D341Med (cell line): ENCODE results near the gene KIF26B.

Experiments
- DNase-seq: peaks from one replicate; pipeline ENCODE4 v3.0.0; 2012; ENCODE audit warnings: low spot score

The KIF26B gene

DNA sequence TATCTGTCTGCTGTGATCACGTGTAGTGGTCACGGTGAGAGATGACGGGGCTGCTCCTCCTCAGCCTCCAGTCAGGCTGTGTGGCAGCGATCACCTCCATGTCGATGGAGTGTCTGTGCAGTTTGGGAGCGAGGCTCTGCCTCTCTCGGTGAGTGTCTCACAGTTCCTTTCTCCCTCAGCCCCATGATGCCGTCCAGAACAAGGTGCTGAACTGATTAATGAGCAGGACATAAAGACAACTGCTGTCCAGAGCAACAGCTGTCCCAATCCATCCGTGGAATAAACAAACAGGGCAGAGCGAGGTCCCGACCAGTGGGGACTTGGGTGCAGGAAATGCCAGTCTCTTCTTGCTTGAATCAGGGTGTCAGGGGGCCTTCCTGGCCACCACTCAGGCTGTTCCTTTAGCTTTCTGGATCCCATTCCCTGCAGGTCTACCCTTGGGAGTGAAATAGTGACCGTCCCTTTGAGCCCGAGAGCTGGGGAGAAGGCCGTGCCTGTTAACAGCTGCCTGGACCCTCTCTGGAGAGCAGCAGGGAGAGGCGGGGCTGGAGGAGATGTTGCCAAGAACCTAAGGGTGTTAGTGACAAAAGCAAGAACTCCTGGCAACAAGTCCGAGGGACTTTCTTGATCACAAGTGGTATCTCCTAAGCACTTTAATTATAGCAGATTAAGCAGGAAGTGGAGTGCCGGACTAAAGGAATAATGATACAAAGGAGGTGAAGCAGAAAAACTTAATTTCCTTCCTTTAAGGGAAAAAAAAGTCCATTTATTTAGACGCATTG lies 443.9 kb downstream of the KIF26B start:
- no peak for DNase-seq

DNA sequence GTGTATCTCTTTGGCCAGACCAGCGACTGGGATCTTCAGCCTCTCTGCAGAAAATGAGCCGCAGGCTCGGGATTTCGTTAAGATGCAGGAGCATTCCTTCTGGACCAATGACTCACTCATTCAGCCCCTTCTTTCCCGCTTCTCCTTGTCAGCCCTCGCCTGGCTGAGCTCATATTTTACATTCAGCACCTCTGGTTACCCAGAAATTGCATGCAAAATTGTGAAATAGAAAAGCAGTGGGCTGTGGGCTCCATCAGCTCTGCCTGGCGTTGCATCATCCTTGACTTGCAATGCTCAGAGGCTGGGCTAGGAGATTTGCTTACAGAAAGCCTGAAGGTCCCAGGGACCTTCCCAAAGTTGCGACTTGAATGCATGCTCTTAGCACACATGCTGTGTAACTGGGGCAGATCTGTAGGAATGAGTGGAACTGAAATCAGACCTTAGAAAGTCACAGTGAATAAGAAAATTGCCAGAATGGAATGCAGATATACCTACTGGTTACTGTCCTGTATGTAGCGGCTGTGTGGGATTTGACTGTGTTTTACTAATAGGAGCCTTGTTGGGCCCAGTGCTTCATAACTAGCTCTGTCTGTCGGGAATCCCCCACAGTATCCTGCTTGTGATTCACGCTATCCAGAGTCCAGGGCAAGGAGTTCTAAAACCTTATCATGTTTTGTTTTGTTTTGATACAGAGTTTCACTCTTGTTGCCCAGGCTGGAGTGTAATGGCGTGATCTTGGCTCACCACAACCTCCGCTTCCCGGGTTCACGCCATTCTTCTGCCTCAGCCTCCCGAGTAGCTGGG lies 444.8 kb downstream of the KIF26B start:
- DNase-seq, result no peak

- DNase-seq, result no peak
Observed at GRCh38 chr1:245600658-245601057, 445.9 kb downstream of the KIF26B start.

- no peak for DNase-seq
Observed at GRCh38 chr1:245603311-245603865, 448.6 kb downstream of the KIF26B start.

DNA sequence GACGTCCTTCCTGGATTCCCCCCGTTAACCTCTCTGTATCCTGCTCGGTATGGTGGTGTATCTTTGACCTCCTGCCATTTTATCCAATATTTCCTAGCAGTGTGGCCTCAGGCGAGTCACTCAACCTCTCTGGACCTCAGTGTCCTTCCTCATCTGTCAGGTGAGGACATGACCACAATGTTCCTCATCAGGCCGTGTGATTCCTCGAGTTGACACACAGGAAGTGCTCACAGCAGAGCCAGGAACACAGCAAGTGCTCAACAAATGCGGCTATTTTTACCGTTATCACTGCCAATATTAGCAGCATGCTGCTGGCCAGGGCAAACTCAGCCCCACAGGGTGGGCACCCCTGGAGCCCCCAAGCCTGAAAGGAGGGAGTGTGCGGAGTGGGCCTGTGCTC lies 450.2 kb downstream of the KIF26B start:
- no peak for DNase-seq

- DNase-seq, result no peak
Observed at GRCh38 chr1:245605480-245606156, 450.8 kb downstream of the KIF26B start.

DNA sequence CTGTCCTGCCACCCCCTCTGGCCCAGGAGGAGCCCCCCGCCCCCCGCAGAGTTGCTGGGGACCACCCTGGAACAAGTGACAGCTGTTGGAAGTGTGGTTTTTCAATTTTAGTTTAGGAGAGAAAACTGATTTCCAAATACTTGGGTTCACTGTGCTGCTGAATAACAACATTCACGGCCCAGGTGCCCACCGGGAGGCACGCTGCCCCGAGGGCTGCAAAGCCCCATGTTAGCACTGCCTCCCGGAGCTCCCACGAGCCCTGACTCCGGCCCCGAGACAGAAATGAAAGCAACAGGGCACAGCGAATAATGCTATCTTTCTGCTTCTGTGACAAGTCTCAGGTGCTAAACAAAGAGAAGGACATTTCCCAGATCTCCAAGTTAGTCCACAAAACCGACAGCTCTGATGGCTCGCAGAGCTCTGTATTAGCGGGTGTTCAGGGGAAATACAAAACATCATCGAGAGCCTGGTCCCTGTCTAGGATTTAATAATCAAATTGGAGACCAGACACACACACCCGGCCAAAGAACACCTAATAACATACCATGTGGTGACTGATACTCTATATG lies 451.5 kb downstream of the KIF26B start:
- no peak for DNase-seq

- no peak for DNase-seq
Observed at GRCh38 chr1:245608271-245608670, 453.5 kb downstream of the KIF26B start.

DNA sequence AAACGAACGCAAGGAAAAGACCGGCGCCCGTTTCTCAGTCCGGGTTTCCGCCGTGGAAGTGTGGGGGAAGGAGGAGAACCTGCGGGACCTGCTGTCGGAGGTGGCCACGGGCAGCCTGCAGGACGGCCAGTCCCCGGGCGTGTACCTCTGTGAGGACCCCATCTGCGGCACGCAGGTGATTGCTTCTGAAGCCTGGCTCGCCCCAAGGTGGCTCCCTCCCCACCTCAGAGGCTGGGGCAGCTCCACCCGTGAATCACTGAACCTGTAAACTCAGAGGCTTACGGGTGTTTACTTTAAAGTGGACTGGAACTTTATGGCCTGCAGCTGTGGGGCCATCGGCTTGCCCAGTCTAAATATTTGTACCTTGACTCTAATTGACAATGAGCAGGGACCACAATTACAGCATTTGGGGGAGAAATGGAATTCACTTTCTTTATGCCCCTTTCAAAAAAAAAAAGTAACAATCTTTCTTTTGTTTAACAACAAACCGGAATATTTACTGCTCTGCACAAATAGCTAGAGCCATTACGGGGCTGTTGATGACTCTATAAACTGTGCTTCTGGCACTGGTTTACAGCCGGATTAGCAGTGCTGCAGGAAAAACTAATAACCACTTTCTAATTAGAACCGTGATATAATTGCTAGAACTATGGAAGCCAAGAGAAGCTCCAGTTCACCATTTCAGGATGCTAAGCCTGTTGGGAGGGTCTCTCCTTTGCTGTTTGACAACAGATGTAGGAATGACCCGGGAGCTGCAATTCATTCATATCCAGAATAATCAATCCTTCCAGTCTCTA lies 454.8 kb downstream of the KIF26B start:
- DNase-seq, result no peak

GRCh38 chr1:245611251-245611650 lies 456.5 kb downstream of the KIF26B start:
- DNase-seq, result no peak

DNA sequence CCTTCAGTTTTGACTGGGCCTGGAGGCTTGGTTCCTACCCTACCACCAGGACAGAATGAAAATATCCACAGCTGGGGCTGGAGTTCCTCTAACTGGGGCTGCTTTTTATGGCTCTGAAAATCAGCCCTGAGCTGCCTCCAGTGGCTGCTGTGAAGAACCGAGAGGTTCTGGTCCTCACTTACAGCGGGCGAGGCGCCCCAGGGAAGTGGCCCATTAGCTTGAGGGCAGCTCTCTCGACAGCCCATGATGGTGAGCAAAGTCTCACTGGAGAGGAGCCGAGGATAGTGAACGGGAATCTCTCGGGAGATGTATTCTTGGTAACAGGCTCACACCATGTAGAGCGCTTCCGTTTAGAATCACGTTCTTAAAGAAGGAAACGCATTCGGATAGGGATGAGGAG lies 459.7 kb downstream of the KIF26B start:
- no peak for DNase-seq

GRCh38 chr1:245615001-245615400 lies 460.2 kb downstream of the KIF26B start:
- no peak for DNase-seq

GRCh38 chr1:245621589-245621988 lies 466.8 kb downstream of the KIF26B start:
- no peak for DNase-seq

GRCh38 chr1:245622332-245623014 lies 467.7 kb downstream of the KIF26B start:
- no peak for DNase-seq

- no peak for DNase-seq
Observed at GRCh38 chr1:245641384-245641783, 486.6 kb downstream of the KIF26B start.

- DNase-seq, result no peak
Observed at GRCh38 chr1:245645406-245645805, 490.6 kb downstream of the KIF26B start.

DNA sequence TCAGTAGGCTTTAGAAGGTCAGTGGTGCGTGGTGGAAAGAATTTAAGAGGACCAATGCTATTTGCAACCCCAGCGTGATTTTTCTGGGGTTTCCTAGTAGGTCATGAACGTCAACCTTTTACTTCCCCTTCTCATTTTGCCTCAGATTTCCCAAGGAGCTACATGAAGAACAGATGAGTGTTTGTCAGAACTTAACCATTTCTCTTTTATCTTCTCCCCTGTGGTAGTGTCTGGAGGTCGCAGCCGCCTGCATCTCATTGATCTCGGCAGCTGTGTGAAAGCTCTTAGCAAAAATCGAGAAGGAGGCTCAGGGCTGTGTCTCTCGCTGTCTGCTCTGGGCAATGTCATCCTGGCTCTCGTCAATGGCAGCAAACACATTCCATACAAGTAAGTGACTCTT lies 491.1 kb downstream of the KIF26B start:
- DNase-seq, result no peak

DNA sequence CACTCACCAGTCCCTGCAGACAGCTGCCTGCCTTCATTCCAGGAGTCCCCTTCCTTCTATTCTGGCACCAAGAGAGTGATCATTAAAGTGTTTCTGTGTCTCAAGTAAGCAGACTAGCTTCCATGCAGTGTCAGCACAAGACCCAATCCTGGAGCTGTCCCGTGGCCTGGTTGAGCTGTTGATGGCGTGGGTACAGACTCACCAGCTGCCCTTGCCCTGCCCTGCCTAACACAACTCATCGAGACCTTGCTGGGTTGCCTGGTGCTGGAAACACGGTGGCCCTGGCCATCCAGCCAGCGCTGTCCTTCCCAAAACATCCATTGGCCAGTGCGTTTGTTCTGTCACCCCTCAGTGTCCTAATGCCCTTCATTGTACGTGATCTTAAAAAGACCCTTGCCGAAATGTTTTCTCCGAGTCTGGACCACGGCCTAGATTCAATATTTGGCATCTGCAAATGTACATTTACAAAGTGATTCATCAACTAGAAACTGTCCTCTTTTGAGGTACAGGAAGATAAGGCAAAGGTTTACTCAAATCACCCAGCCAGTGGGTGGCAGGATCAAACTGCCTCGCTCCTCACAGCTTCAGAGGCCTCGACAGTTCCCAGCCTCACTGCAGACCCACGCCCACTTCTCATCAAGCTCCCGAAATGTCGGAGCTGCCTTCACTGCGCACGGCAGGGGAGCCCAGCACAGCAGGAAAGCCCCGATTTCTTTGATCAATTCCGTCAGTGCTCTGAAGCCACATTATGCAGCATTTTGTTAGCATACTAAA lies 494.2 kb downstream of the KIF26B start:
- DNase-seq, result no peak

GRCh38 chr1:245649666-245650065 lies 494.9 kb downstream of the KIF26B start:
- DNase-seq, result no peak

GRCh38 chr1:245650441-245650960 lies 495.7 kb downstream of the KIF26B start:
- no peak for DNase-seq
